Measurements from ENCODE around the gene SIPA1L3. TPM values are rescaled to one million over a fixed set of nuclear protein-coding genes. Genes with fewer than 3 reads are reported as not detected.

Gene SIPA1L3
- polyA plus RNA-seq, 2 of the 4 experiments (the other 2 are of a cell fraction): 28.9 to 50.6 TPM

- ATAC-seq (no peak), FAIRE-seq (no peak), DNase-seq (ENCODE audit: low read depth in 1 of 2, low spot score in 1 of 2) (no peak)
- peak overlapping the region in 1 of 2 experiments; percentile 70; a peak in 3 of 6 replicates for H3K27ac ChIP-seq
- peaks cover 28% of the 10 kb centered on the region for H3K4me1 ChIP-seq
- no peak for TF ChIP-seq RFX5 (IDR thresholded peaks at IDR 0.05)
- TF ChIP-seq NPAS2 (CRISPR knock-in tag; IDR thresholded peaks at IDR 0.05; ENCODE audit: borderline replicate concordance): no peak
- no peak for TF ChIP-seq CHD4 (IDR thresholded peaks at IDR 0.05; ENCODE audit: borderline replicate concordance)
- no peak for TF ChIP-seq RNF2 (IDR thresholded peaks at IDR 0.05; ENCODE audit: borderline replicate concordance, low read depth)
- no peak for TF ChIP-seq NFE2L2 (conservative IDR thresholded peaks at IDR 0.05; ENCODE audit: low read length)
- no peak for TF ChIP-seq POLR2AphosphoS2 (conservative IDR thresholded peaks at IDR 0.05; ENCODE audit: low read length)
- TF ChIP-seq ZC3H11A (IDR thresholded peaks at IDR 0.05): no peak
- no peak for TF ChIP-seq HOXA7 (CRISPR knock-in tag; IDR thresholded peaks at IDR 0.05)
- TF ChIP-seq HMGXB4 (CRISPR knock-in tag; IDR thresholded peaks at IDR 0.05; ENCODE audit: borderline replicate concordance): no peak
- TF ChIP-seq CBX2 (IDR thresholded peaks at IDR 0.05; ENCODE audit: borderline replicate concordance, low read depth): no peak
- TF ChIP-seq CEBPB (IDR thresholded peaks at IDR 0.05): no peak
- TF ChIP-seq SMC3 (IDR thresholded peaks at IDR 0.05): no peak
- TF ChIP-seq MAFK (IDR thresholded peaks at IDR 0.05; ENCODE audit: partially characterized antibody): no peak
- no peak for TF ChIP-seq ATOH8 (CRISPR knock-in tag; IDR thresholded peaks at IDR 0.05; ENCODE audit: low read depth)
- TF ChIP-seq USF2 (IDR thresholded peaks at IDR 0.05): no peak
- no peak for TF ChIP-seq HOXB5 (CRISPR knock-in tag; IDR thresholded peaks at IDR 0.05)
- TF ChIP-seq HEYL (CRISPR knock-in tag; IDR thresholded peaks at IDR 0.05): no peak
- TF ChIP-seq, protein P1, sequence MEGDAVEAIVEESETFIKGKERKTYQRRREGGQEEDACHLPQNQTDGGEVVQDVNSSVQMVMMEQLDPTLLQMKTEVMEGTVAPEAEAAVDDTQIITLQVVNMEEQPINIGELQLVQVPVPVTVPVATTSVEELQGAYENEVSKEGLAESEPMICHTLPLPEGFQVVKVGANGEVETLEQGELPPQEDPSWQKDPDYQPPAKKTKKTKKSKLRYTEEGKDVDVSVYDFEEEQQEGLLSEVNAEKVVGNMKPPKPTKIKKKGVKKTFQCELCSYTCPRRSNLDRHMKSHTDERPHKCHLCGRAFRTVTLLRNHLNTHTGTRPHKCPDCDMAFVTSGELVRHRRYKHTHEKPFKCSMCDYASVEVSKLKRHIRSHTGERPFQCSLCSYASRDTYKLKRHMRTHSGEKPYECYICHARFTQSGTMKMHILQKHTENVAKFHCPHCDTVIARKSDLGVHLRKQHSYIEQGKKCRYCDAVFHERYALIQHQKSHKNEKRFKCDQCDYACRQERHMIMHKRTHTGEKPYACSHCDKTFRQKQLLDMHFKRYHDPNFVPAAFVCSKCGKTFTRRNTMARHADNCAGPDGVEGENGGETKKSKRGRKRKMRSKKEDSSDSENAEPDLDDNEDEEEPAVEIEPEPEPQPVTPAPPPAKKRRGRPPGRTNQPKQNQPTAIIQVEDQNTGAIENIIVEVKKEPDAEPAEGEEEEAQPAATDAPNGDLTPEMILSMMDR (IDR thresholded peaks at IDR 0.05): no peak
- TF ChIP-seq ZFP36 (IDR thresholded peaks at IDR 0.05; ENCODE audit: borderline replicate concordance, partially characterized antibody): no peak
- no peak for TF ChIP-seq TP53 (CRISPR knock-in tag; IDR thresholded peaks at IDR 0.05)
- no peak overlapping the region for H3K4me2 ChIP-seq
- no peak overlapping the region for H3K4me3 ChIP-seq
- H3K9me3 ChIP-seq: no peaks in the 10 kb centered on the region
- ChIA-PET POLR2A (no interaction called here), CTCF (interaction anchor here (1.0 to 3.5 kb wide), 5 partner anchors 12 to 292 kb away, joined by 3 to 17 read pairs (median 4); no protein-coding TSS in a partner anchor)
- WGBS (ENCODE audit: missing lambda C conversion rate): 94% methylated on average over 10 of the region's 10 CpGs
Measured at GRCh38 chr19:38195237-38195636, 288.2 kb downstream of the SIPA1L3 start.

DNA sequence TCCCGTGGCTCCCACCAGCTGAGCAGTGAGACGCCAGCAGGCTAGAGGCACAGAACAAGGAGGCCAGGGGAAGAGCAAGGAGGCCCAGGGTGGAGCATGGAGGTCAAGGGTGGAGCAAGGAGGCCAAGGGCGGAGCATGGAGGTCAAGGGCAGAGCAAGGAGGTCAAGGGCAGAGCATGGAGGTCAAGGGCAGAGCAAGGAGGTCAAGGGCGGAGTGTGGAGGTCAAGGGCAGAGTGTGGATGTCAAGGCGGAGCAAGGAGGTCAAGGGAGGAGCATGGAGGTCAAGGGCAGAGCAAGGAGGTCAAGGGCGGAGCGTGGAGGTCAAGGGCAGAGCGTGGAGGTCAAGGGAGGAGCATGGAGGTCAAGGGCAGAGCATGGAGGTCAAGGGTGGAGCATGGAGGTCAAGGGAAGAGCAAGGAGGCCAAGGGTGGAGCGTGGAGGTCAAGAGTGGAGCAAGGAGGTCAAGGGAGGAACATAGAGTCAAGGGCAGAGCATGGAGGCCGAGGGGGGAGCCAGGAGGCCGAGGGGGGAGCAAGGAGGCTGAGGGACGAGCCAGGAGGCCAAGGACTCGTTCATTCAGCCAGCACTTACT lies 289.3 kb downstream of the SIPA1L3 start:
- FAIRE-seq (no peak), ATAC-seq (no peak), DNase-seq (ENCODE audit: low read depth in 1 of 2, low spot score in 1 of 2) (no peak)
- WGBS (ENCODE audit: missing lambda C conversion rate): 92% methylated on average over 13 of the region's 13 CpGs
- CTCF ChIA-PET: interaction anchor here (1.1 to 3.5 kb wide), 5 partner anchors 10 to 297 kb away, joined by 3 to 17 read pairs (median 5); no protein-coding TSS in a partner anchor
- TF ChIP-seq MAZ (IDR thresholded peaks at IDR 0.05; ENCODE audit: borderline replicate concordance, low read depth, low read length) (no peak), FOSL2 (IDR thresholded peaks at IDR 0.05) (no peak), FOSL2 (CRISPR knock-in tag; IDR thresholded peaks at IDR 0.05) (no peak), ESRRA (IDR thresholded peaks at IDR 0.05; ENCODE audit: borderline replicate concordance, low read length) (peak; percentile 100), CHD2 (IDR thresholded peaks at IDR 0.05; ENCODE audit: low read length, partially characterized antibody) (no peak), NPAS2 (CRISPR knock-in tag; IDR thresholded peaks at IDR 0.05; ENCODE audit: borderline replicate concordance) (no peak)
- no peak overlapping the region for H3K4me2 ChIP-seq
- H3K27ac ChIP-seq: no peak overlapping the region
- H3K9me3 ChIP-seq: no peaks in the 10 kb centered on the region
- POLR2A ChIA-PET: no interaction called here
- H3K4me1 ChIP-seq: peaks cover 28% of the 10 kb centered on the region
- no peak overlapping the region for H3K4me3 ChIP-seq
